Breast epithelium (tissue), 4 donors: ENCODE measurements around the gene CYFIP2. TPM values are rescaled to one million over a fixed set of nuclear protein-coding genes. Genes with fewer than 3 reads are reported as not detected.
A peak's percentile ranks its signal among the peaks of the same experiment; 100 is the strongest.

Experiments used
- DNase-seq, 2 donors: peaks; one replicate each; pipeline ENCODE4 v3.0.0-alpha.2; 2019; ENCODE audit warnings: low spot score in 2 of 2
- H3K27ac ChIP-seq, 2 donors: fragments of 200-600 bp; sonication (generic) in 1 of 2; one replicate each; pipeline ENCODE4 v1.5.1; 2016 to 2019; ENCODE audit warnings: mild to moderate bottlenecking in 1 of 2
- H3K27me3 ChIP-seq, 2 donors: fragments of 200-600 bp; sonication (generic) in 1 of 2; one replicate each; pipeline versions ENCODE4 v1.5.1 to v1.6.0; 2017 to 2019; ENCODE audit warnings: control low read depth in 1 of 2, mild to moderate bottlenecking in 1 of 2
- H3K36me3 ChIP-seq: fragments of 200-600 bp; one replicate; pipeline ENCODE4 v1.5.1; 2019
- H3K4me1 ChIP-seq, 2 donors: fragments of 200-600 bp; sonication (generic); one replicate each; pipeline ENCODE4 v1.5.1; 2016 to 2019; ENCODE audit warnings: control low read depth in 1 of 2
- H3K4me3 ChIP-seq, 3 donors: fragments of 200-600 bp; sonication (generic); 1 replicate in 2 of 3; 2 replicates in 1 of 3; pipeline ENCODE4 v1.5.1; 2016 to 2019; ENCODE audit warnings: mild to moderate bottlenecking in 3 of 3, moderate library complexity in 2 of 3
- H3K9me3 ChIP-seq, 2 donors: fragments of 200-600 bp; sonication (generic) in 1 of 2; one replicate each; pipeline ENCODE4 v1.5.1; 2016 to 2019; ENCODE audit warnings: control low read depth in 1 of 2
- CTCF ChIP-seq, 3 donors: fragments of 450-650 bp; IDR thresholded peaks; one replicate each; pipeline ENCODE4 v1.5.1; 2016 to 2017; ENCODE audit warnings: antibody characterized with exemption in 3 of 3, mild to moderate bottlenecking in 3 of 3, moderate library complexity in 3 of 3
- POLR2A ChIP-seq: fragments of 450-650 bp; IDR thresholded peaks from one replicate; pipeline ENCODE4 v1.6.1; 2016; ENCODE audit warnings: antibody characterized with exemption, mild to moderate bottlenecking, moderate library complexity
- POLR2AphosphoS5 ChIP-seq, 3 donors: sonication (generic); formaldehyde crosslinking; IDR thresholded peaks; one replicate each; pipeline ENCODE4 v1.6.1; 2017; ENCODE audit warnings: antibody characterized with exemption in 3 of 3
- intact Hi-C: fragments of 100-400 bp; cut with DNase I; formaldehyde crosslinking; loops from one replicate; pipeline ENCODE4 v1.15.1; 2023; ENCODE audit warnings: low total_unique reads
- total RNA-seq, 3 donors: library from RNA; depleted of rRNA; stranded (reverse); fragments of >200 nt; gene quantifications; one replicate each; pipeline ENCODE4 v1.1.0, GENCODE V29; 2016

CYFIP2 gene
- total RNA-seq, 3 donors from 2014 or later, result 6.2 to 15.5 (median 12.1) TPM

GRCh38 chr5:157259699-157260098, 6.2 kb upstream of the CYFIP2 start:
- Histone ChIP-seq H3K9me3 (no peaks in the 10 kb centered on the region), H3K27ac (no peak overlapping the region), H3K27me3 (no peaks in the 10 kb centered on the region), H3K4me3 (no peak overlapping the region), H3K4me1 (no peaks in the 10 kb centered on the region), H3K36me3 (no peaks in the 10 kb centered on the region)
- no peak for DNase-seq
- TF ChIP-seq POLR2A, result no peak
- no peak for TF ChIP-seq POLR2AphosphoS5 (IDR thresholded peaks at IDR 0.05)
- TF ChIP-seq CTCF (IDR thresholded peaks at IDR 0.05), result no peak
- intact Hi-C loops, result no loop called here

GRCh38 chr5:157263496-157264090, 2.3 kb upstream of the CYFIP2 start:
- H3K36me3 ChIP-seq, result no peaks in the 10 kb centered on the region
- H3K27ac ChIP-seq, result no peak overlapping the region
- intact Hi-C loops, result no loop called here
- H3K27me3 ChIP-seq, result no peaks in the 10 kb centered on the region
- no peak for DNase-seq
- no peaks in the 10 kb centered on the region for H3K9me3 ChIP-seq
- no peak overlapping the region for H3K4me3 ChIP-seq
- H3K4me1 ChIP-seq, result no peaks in the 10 kb centered on the region
- no peak for TF ChIP-seq POLR2AphosphoS5 (IDR thresholded peaks at IDR 0.05)
- TF ChIP-seq CTCF (IDR thresholded peaks at IDR 0.05), result no peak
- no peak for TF ChIP-seq POLR2A

- intact Hi-C loops, result no loop called here
- no peaks in the 10 kb centered on the region for H3K36me3 ChIP-seq
- peak overlapping the region; percentile 21 to 42 for H3K27ac ChIP-seq
- H3K27me3 ChIP-seq, result no peaks in the 10 kb centered on the region
- H3K4me3 ChIP-seq, result peak overlapping the region; percentile 52 to 98 (median 73)
- no peaks in the 10 kb centered on the region for H3K9me3 ChIP-seq
- no peaks in the 10 kb centered on the region for H3K4me1 ChIP-seq
- no peak for TF ChIP-seq POLR2A
- no peak for DNase-seq
Observed at GRCh38 chr5:157266286-157267007, 524 bp downstream of the CYFIP2 start.

- Histone ChIP-seq H3K36me3 (no peaks in the 10 kb centered on the region), H3K9me3 (no peaks in the 10 kb centered on the region), H3K27me3 (no peaks in the 10 kb centered on the region), H3K27ac (no peak overlapping the region), H3K4me1 (no peaks in the 10 kb centered on the region), H3K4me3 (peak overlapping the region in 1 of 3 donors; percentile 98)
- intact Hi-C loops, result no loop called here
- TF ChIP-seq POLR2AphosphoS5 (IDR thresholded peaks at IDR 0.05), result no peak
- DNase-seq, result no peak
Observed at GRCh38 chr5:157267025-157267424, 1.1 kb downstream of the CYFIP2 start.

GRCh38 chr5:157267761-157268480, 2.0 kb downstream of the CYFIP2 start:
- TF ChIP-seq POLR2A, result no peak
- TF ChIP-seq CTCF (IDR thresholded peaks at IDR 0.05), result no peak
- TF ChIP-seq POLR2AphosphoS5 (IDR thresholded peaks at IDR 0.05), result no peak
- no peaks in the 10 kb centered on the region for H3K9me3 ChIP-seq
- H3K4me3 ChIP-seq, result no peak overlapping the region
- no peaks in the 10 kb centered on the region for H3K4me1 ChIP-seq
- peak in 1 of 2 donors; percentile 35 for DNase-seq
- intact Hi-C loops, result no loop called here
- no peak overlapping the region for H3K27ac ChIP-seq
- H3K27me3 ChIP-seq, result no peaks in the 10 kb centered on the region
- H3K36me3 ChIP-seq, result no peaks in the 10 kb centered on the region

GRCh38 chr5:157269165-157269671, 3.3 kb downstream of the CYFIP2 start:
- no peak overlapping the region for H3K27ac ChIP-seq
- no peak overlapping the region for H3K4me3 ChIP-seq
- no peaks in the 10 kb centered on the region for H3K36me3 ChIP-seq
- no peaks in the 10 kb centered on the region for H3K27me3 ChIP-seq
- intact Hi-C loops, result no loop called here
- TF ChIP-seq CTCF (IDR thresholded peaks at IDR 0.05), result no peak
- TF ChIP-seq POLR2A, result no peak
- TF ChIP-seq POLR2AphosphoS5 (IDR thresholded peaks at IDR 0.05), result no peak
- no peak for DNase-seq
- H3K9me3 ChIP-seq, result no peaks in the 10 kb centered on the region
- no peaks in the 10 kb centered on the region for H3K4me1 ChIP-seq
